OCI-LY7 (cell line): ENCODE measurements around the gene TOLLIP. TPM values are rescaled to one million over a fixed set of nuclear protein-coding genes. Genes with fewer than 3 reads are reported as not detected.

Experiments used
- BruUV-seq: library from RNA; stranded (reverse); fragments of 400-500 nt; replicated peaks from 2 replicates; lab custom pipeline; 2021; lab: Mats Ljungman, UMichigan
- CTCF ChIA-PET: fragments of 300-600 bp; sonication (Branson Sonifier 250); formaldehyde crosslinking; loops from one replicate; lab custom pipeline; 2022; ENCODE audit warnings: antibody characterized with exemption; ENCODE audit not compliant: unreplicated experiment; lab: Charles Lee
- POLR2A ChIA-PET: fragments of 300-600 bp; sonication (Branson Sonifier 250); formaldehyde crosslinking; loops from one replicate; lab custom pipeline; 2022; ENCODE audit warnings: antibody characterized with exemption; lab: Charles Lee
- DNase-seq: peaks from one replicate; pipeline ENCODE4 v3.0.0-alpha.2; 2015; ENCODE audit warnings: low spot score
- H2AFZ ChIP-seq: fragments of 200-600 bp; sonication (generic), shearing (Covaris generic); 2 replicates; pipeline ENCODE4 v1.6.1; 2014; ENCODE audit warnings: mild to moderate bottlenecking, antibody characterized with exemption, low read length, moderate library complexity
- H3K27ac ChIP-seq: fragments of 200-600 bp; sonication (generic); 2 replicates; pipeline ENCODE4 v1.5.1; 2014; ENCODE audit warnings: mixed run types, low read depth, mild to moderate bottlenecking, moderate library complexity, low read length, inconsistent platforms; ENCODE audit not compliant: poor library complexity, severe bottlenecking
- H3K36me3 ChIP-seq: fragments of 200-600 bp; sonication (generic); 2 replicates; pipeline ENCODE4 v1.6.1; 2014; ENCODE audit warnings: mild to moderate bottlenecking, antibody characterized with exemption, low read length, moderate library complexity, mixed read lengths; ENCODE audit not compliant: insufficient read depth
- H3K4me1 ChIP-seq: fragments of 200-600 bp; sonication (generic); 2 replicates; pipeline ENCODE4 v1.5.1; 2014; ENCODE audit warnings: mild to moderate bottlenecking, low read length; ENCODE audit not compliant: insufficient read depth, poor library complexity, severe bottlenecking
- H3K4me2 ChIP-seq: fragments of 200-600 bp; sonication (generic); 2 replicates; pipeline ENCODE4 v1.6.1; 2014; ENCODE audit warnings: mild to moderate bottlenecking, low read length
- H3K4me3 ChIP-seq: fragments of 200-600 bp; sonication (generic); 2 replicates; pipeline ENCODE4 v1.5.1; 2014; ENCODE audit warnings: mild to moderate bottlenecking, low read depth, low read length; ENCODE audit not compliant: poor library complexity, severe bottlenecking
- H3K79me2 ChIP-seq: fragments of 200-600 bp; sonication (generic); 2 replicates; pipeline ENCODE4 v1.6.1; 2016; ENCODE audit warnings: low read depth, mild to moderate bottlenecking, low read length, moderate library complexity, mixed read lengths; ENCODE audit not compliant: insufficient read depth
- H3K9me2 ChIP-seq: fragments of 200-600 bp; sonication (generic); 2 replicates; pipeline ENCODE4 v1.6.1; 2016; ENCODE audit warnings: mild to moderate bottlenecking, low read length, mixed read lengths; ENCODE audit not compliant: insufficient read depth
- H3K9me3 ChIP-seq: fragments of 200-600 bp; sonication (generic); 2 replicates; pipeline ENCODE4 v1.6.1; 2014; ENCODE audit warnings: mild to moderate bottlenecking, mixed run types, low read length, mixed read lengths
- H4K20me1 ChIP-seq: fragments of 200-600 bp; sonication (generic); 2 replicates; pipeline ENCODE4 v1.6.1; 2014; ENCODE audit warnings: mild to moderate bottlenecking, antibody characterized with exemption, low read length, moderate library complexity, mixed read lengths; ENCODE audit not compliant: insufficient read depth
- CTCF ChIP-seq: fragments of 200-600 bp; sonication (generic); conservative IDR thresholded peaks from 2 replicates; pipeline ENCODE4 v1.5.1; 2014; ENCODE audit warnings: mild to moderate bottlenecking, antibody characterized with exemption, low read length, moderate library complexity, mixed read lengths
- EZH2phosphoT487 ChIP-seq: fragments of 200-600 bp; sonication (generic); IDR thresholded peaks from 2 replicates; pipeline ENCODE4 v1.6.1; 2018; ENCODE audit warnings: low read depth, borderline replicate concordance, mild to moderate bottlenecking, mixed run types, antibody characterized with exemption, low read length, moderate library complexity, mixed read lengths
- intact Hi-C: fragments of 100-400 bp; cut with micrococcal nuclease; formaldehyde crosslinking; loops from one replicate; pipeline ENCODE4 v1.10.0; 2022; ENCODE audit not compliant: unreplicated experiment
- total RNA-seq, 2 experiments: library from RNA; depleted of rRNA in 1 of 2; stranded (reverse); fragments of >200 nt in 1 of 2; shearing (Covaris generic) in 1 of 2; gene quantifications; 2 replicates each; pipeline ENCODE4 v1.2.3, GENCODE V29; 2014 to 2022

TOLLIP gene
- total RNA-seq, 2 experiments from 2014 or later = 15.9 to 37.1 TPM

GRCh38 chr11:1281974-1282365 is 27.5 kb downstream of the TOLLIP start:
- no peaks in the 10 kb centered on the region for H3K9me3 ChIP-seq
- no peaks in the 10 kb centered on the region for H3K4me1 ChIP-seq
- BruUV-seq = no TSS peak
- H4K20me1 ChIP-seq = no peaks in the 10 kb centered on the region
- H3K36me3 ChIP-seq = peaks cover 7% of the 10 kb centered on the region; the same call in 1 of the 2 replicates
- intact Hi-C loops = no loop called here
- no peak overlapping the region for H3K4me2 ChIP-seq
- H3K9me2 ChIP-seq = no peaks in the 10 kb centered on the region
- ChIA-PET CTCF (no interaction called here), POLR2A (no interaction called here)
- no peak for TF ChIP-seq CTCF
- TF ChIP-seq EZH2phosphoT487 = no peak
- no peaks in the 10 kb centered on the region for H3K79me2 ChIP-seq
- H3K4me3 ChIP-seq = no peak overlapping the region
- no peak overlapping the region for H3K27ac ChIP-seq
- DNase-seq = no peak
- H2AFZ ChIP-seq = no peak overlapping the region

GRCh38 chr11:1281326-1281973 is 28.0 kb downstream of the TOLLIP start:
- Histone ChIP-seq H3K4me2 (no peak overlapping the region), H3K4me1 (no peaks in the 10 kb centered on the region), H3K79me2 (no peaks in the 10 kb centered on the region), H3K27ac (no peak overlapping the region), H3K4me3 (no peak overlapping the region), H4K20me1 (no peaks in the 10 kb centered on the region), H3K9me2 (no peaks in the 10 kb centered on the region), H2AFZ (no peak overlapping the region), H3K36me3 (peaks cover 4% of the 10 kb centered on the region; the same call in 1 of the 2 replicates), H3K9me3 (no peaks in the 10 kb centered on the region)
- intact Hi-C loops = no loop called here
- DNase-seq = no peak
- TF ChIP-seq CTCF (no peak), EZH2phosphoT487 (no peak)
- POLR2A ChIA-PET = no interaction called here
- BruUV-seq = no TSS peak
- CTCF ChIA-PET = no interaction called here

- Histone ChIP-seq H4K20me1 (no peaks in the 10 kb centered on the region), H3K79me2 (no peaks in the 10 kb centered on the region), H3K36me3 (no peaks in the 10 kb centered on the region), H3K9me3 (no peaks in the 10 kb centered on the region), H3K27ac (no peak overlapping the region), H3K4me1 (no peaks in the 10 kb centered on the region), H3K9me2 (no peaks in the 10 kb centered on the region), H3K4me2 (no peak overlapping the region), H2AFZ (no peak overlapping the region), H3K4me3 (no peak overlapping the region)
- BruUV-seq = no TSS peak
- TF ChIP-seq EZH2phosphoT487 (no peak), CTCF (no peak)
- POLR2A ChIA-PET = no interaction called here
- DNase-seq = no peak
- intact Hi-C loops = no loop called here
- CTCF ChIA-PET = no interaction called here
Measured at GRCh38 chr11:1280116-1281035, 29.1 kb downstream of the TOLLIP start.
